HG02763 (cell line): ENCODE measurements around the gene RMRP.
"Not testable (repeated sequence)": the region's sequence is repeated elsewhere in the genome, so short reads cannot be mapped to it uniquely, and the experiment has no call there.

Source experiments
- ATAC-seq: cut with Tn5 transposase; IDR thresholded peaks from one replicate; pipeline ENCODE4 v1.9.1; 2021; ENCODE audit warnings: mild to moderate bottlenecking, moderate library complexity; ENCODE audit not compliant: unreplicated experiment

RMRP gene

DNA sequence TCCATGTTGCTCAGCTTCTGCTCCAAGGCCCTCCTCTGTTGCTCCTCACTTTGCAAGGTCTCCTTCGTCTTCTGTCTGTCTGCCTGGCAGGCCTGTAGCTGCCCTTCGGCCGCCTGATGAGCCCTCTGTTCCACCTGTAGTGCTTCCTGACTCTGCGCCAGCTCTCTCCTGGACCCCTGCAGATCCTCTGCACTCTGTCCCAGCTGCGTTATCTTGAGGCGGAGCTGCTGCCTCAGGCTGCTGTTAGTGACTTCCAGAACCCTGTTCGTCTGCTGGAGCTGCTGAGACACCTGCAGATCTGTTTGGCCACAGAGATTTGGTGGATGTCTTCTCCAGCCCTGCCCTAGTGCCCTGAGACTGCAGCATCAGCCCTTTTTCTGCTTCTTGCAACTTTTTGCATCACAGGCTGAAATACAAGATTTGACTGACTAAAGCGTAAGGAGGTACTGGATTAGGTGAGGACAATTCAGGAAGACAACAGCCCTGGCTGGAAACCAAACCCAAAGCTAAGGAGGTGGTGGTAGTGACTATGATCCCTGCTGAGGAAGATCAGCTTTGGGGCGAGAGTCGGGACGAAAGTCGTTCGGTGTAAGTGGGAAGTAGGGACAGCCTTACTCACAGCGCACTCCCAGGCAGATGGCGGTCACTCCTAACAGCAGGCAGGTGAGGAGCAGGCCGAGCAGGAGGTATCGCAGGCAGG lies 41.7 kb downstream of the RMRP start:
- ATAC-seq = no peak

DNA sequence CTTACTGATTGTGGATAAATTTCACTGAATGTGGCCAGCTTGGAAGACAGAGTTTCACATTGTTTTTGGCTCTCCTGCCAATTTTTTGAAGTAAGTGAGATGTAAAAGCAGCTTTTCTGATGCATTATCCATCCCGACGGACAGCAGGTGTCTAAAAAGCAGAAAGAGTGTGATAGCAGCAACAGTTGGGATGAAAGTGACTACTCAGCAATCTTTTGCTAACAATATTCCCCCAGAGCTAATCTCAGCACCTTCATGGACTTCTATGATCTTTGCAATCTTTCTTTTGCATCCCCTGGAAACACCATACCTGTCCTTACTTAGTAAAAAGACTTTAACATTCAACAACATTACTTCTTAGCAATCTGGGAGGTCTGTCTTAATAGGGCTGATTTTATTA lies 45.0 kb downstream of the RMRP start:
- no peak for ATAC-seq

DNA sequence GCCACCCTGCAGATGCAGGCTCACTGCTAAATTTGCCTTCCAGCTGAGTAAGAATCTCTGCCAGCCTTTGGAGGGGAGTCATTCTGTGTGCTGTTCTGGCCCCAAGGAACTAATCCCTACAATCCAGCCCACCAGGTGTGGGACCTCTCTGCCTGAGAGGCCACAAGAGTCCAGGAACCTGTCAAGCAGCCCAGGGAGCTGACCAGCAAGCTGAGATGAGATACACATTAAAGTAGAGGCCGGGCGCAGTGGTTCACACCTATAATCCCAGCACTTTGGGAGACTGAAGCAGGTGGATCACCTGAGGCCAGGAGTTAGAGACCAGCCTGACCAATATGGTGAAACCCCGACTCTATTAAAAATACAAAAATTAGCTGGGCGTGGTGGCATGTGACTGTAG lies 45.8 kb downstream of the RMRP start:
- ATAC-seq = not testable (repeated sequence)

DNA sequence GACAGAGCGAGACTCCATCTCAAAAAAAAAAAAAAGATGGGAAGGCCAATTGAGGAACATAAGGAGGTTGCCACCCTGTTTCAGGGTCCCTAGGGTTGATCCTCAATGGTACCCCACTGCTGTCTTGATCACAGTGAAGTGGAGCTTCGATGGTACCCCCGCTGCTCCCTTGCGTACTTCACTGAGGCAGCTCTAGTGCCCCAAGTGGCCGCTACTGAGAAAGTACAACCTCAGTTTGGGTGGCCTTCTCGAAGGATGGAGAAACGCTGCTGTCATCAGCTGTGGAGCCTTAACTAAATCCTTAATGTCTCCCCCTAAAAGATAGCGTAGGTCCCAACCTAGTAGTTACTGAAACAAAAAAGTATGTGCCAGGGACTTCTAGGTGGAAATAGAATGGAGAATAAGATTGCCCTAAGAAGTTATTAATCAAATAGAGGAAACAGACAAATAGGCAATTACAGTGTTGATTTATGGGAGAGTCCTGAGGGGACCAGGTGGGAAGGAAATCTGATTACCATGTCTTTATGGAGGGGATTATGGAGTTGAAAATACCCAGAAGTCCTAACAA lies 46.5 kb downstream of the RMRP start:
- no peak for ATAC-seq

DNA sequence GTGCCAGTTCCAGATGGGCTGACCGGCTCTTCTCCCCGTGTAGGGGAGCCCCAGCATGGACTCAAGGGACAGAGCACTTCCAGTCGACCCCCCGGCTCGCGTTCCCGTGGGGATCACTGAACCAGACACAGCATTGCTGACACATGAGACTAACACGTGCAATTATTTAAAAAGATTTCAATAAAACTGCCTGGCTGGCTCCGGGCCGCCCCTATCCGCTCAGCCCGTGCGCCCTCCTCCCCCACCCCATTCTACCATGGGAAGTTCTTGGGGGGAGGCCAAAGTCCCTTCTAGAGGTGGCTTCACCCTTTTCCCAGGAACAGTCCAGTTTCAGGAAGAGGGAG lies 48.0 kb downstream of the RMRP start:
- ATAC-seq = no peak

DNA sequence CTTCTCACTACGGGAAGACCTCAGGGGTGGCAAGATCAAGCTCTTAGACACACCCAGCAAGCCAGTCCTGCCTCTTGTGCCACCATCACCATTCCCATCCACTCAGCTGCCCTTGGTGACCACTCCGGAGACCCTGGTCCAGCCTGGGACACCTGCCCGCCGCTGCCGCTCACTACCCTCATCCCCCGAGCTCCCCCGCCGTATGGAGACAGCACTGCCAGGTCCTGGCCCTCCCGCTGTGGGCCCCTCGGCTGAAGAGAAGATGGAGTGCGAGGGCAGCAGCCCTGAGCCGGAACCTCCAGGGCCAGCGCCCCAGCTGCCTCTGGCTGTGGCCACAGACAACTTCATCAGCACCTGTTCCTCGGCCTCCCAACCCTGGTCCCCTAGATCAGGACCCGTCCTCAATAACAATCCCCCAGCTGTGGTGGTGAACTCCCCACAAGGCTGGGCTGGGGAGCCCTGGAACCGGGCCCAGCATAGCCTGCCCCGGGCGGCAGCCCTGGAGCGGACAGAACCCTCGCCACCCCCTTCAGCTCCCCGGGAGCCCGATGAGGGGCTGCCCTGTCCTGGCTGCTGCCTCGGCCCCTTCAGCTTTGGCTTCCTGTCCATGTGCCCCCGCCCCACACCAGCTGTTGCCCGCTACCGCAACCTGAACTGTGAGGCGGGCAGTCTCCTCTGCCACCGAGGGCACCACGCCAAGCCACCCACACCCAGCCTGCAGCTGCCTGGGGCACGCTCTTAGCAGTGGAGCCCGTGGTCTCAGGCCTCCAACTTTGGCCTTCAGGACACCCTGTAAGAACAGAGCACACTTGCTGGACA lies 48.6 kb downstream of the RMRP start:
- ATAC-seq = no peak

DNA sequence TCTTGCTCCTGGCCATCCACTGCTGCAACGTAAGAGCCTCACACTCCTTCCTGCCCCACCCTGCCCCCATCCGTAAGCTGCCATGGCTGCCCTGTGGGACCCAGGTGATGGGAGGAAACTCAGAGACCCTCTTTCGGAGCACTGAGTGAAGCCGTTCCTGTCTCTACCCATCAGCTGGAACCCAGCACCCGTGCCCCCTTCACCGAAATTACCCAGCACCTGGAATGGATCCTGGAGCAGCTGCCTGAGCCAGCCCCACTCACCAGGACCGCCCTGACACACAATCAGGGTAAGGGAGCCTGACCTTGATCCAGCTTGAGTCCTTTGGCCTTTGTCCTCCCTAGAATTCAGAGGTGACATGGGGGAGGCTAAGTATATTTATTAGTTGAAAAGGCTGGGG lies 49.6 kb downstream of the RMRP start:
- ATAC-seq = no peak
